HepG2 (cell line): ENCODE data around the gene TXNDC11. TPM values are rescaled to one million over a fixed set of nuclear protein-coding genes. Genes with fewer than 3 reads are reported as not detected.

Experiments
- ATF1 ChIP-seq: IDR thresholded peaks from 2 replicates; pipeline ENCODE4 v1.6.1; 2016; ENCODE audit warnings: mild to moderate bottlenecking, control low read depth
- ATF7 ChIP-seq, 2 experiments: fragments of 450-650 bp in 1 of 2; sonication (generic) in 1 of 2; formaldehyde crosslinking in 1 of 2; IDR thresholded peaks; 2 replicates each; pipeline versions ENCODE4 v1.4.0 to v1.6.1; 2016 to 2020; ENCODE audit warnings: antibody characterized with exemption in 1 of 2, mild to moderate bottlenecking in 1 of 2, missing genetic modification reagents in 1 of 2
- FOXO1 ChIP-seq: sonication (generic); formaldehyde crosslinking; IDR thresholded peaks from 2 replicates; pipeline ENCODE4 v1.4.0; 2020; ENCODE audit warnings: missing genetic modification reagents
- HNF4A ChIP-seq: sonication (generic); formaldehyde crosslinking; IDR thresholded peaks from 2 replicates; pipeline ENCODE4 v1.4.0; 2020; ENCODE audit warnings: missing genetic modification reagents
- MATR3 ChIP-seq: sonication (generic); formaldehyde crosslinking; IDR thresholded peaks from 2 replicates; pipeline ENCODE4 v1.4.0; 2020; ENCODE audit warnings: missing genetic modification reagents
- MEF2D ChIP-seq: sonication (generic); formaldehyde crosslinking; IDR thresholded peaks from 2 replicates; pipeline ENCODE4 v1.5.1; 2020; ENCODE audit warnings: mild to moderate bottlenecking, missing genetic modification reagents
- NFE2L1 ChIP-seq: sonication (generic); formaldehyde crosslinking; IDR thresholded peaks from 2 replicates; pipeline ENCODE4 v1.4.0; 2020; ENCODE audit warnings: missing genetic modification reagents, mild to moderate bottlenecking, borderline replicate concordance
- NFRKB ChIP-seq: fragments of 450-650 bp; IDR thresholded peaks from 2 replicates; pipeline ENCODE4 v1.6.1; 2017
- NONO ChIP-seq, 2 experiments: fragments of 450-650 bp in 1 of 2; sonication (generic) in 1 of 2; formaldehyde crosslinking in 1 of 2; IDR thresholded peaks in 1 of 2; conservative IDR thresholded peaks in 1 of 2; 2 replicates each; pipeline versions ENCODE4 v1.6.1 to v1.8.0; 2017 to 2022; ENCODE audit warnings: mild to moderate bottlenecking in 1 of 2, missing genetic modification reagents in 1 of 2, moderate library complexity in 1 of 2
- PHF21A ChIP-seq: sonication (generic); formaldehyde crosslinking; IDR thresholded peaks from 2 replicates; pipeline ENCODE4 v1.5.0; 2020; ENCODE audit warnings: mild to moderate bottlenecking, missing genetic modification reagents
- TBX2 ChIP-seq: sonication (generic); formaldehyde crosslinking; IDR thresholded peaks from 2 replicates; pipeline ENCODE4 v1.5.0; 2020; ENCODE audit warnings: missing genetic modification reagents, mild to moderate bottlenecking, borderline replicate concordance
- TEAD3 ChIP-seq: optimal IDR thresholded peaks from 2 replicates; pipeline ENCODE3; 2016; ENCODE audit warnings: borderline replicate concordance
- ZBTB3 ChIP-seq: sonication (generic); formaldehyde crosslinking; IDR thresholded peaks from 2 replicates; pipeline ENCODE4 v1.4.0; 2020; ENCODE audit warnings: low read depth, mild to moderate bottlenecking, moderate library complexity, missing genetic modification reagents, borderline replicate concordance
- ZFYVE20 ChIP-seq: sonication (generic); formaldehyde crosslinking; IDR thresholded peaks from 2 replicates; pipeline ENCODE4 v1.8.0; 2023; ENCODE audit warnings: low read depth, mild to moderate bottlenecking, moderate library complexity, missing genetic modification reagents, borderline replicate concordance
- ZNF10 ChIP-seq: sonication (generic); formaldehyde crosslinking; IDR thresholded peaks from 2 replicates; pipeline ENCODE4 v1.4.0; 2020; ENCODE audit warnings: mild to moderate bottlenecking, low read depth, missing genetic modification reagents, borderline replicate concordance
- ZNF121 ChIP-seq: sonication (generic); formaldehyde crosslinking; IDR thresholded peaks from 2 replicates; pipeline ENCODE4 v1.5.0; 2020; ENCODE audit warnings: mild to moderate bottlenecking, missing genetic modification reagents
- polyA plus RNA-seq, 8 experiments: library from polyadenylated mRNA; depleted of rRNA in 3 of 8; stranded (reverse) in 7 of 8; unstranded in 1 of 8; fragments of >200 nt; fragmentation: Illumina TruSeq in 4 of 8; extraction: Trizol in 4 of 8; gene quantifications; 2 replicates each; pipeline versions ENCODE4 v1.2.1 to v1.2.3, GENCODE V29; 2011 to 2016; ENCODE audit warnings: low read depth in 4 of 8, missing spikeins in 1 of 8, mixed read lengths in 1 of 8; ENCODE audit not compliant: insufficient read depth in 1 of 8
- total RNA-seq, 5 experiments: library from RNA; depleted of rRNA; stranded (reverse); fragments of >200 nt; fragmentation: Illumina TruSeq; extraction: Trizol; gene quantifications; 2 replicates each; pipeline ENCODE4 v1.2.3, GENCODE V29; 2016; ENCODE audit warnings: low read depth in 1 of 5
- TF ChIP-seq, protein P1 (sequence below): sonication (generic); formaldehyde crosslinking; IDR thresholded peaks from 2 replicates; pipeline ENCODE4 v1.4.0; 2020; ENCODE audit warnings: missing genetic modification reagents, borderline replicate concordance
- TF ChIP-seq, protein P2 (sequence below): sonication (generic); formaldehyde crosslinking; IDR thresholded peaks from 2 replicates; pipeline ENCODE4 v1.4.0; 2020; ENCODE audit warnings: missing genetic modification reagents, borderline replicate concordance
- TF ChIP-seq, protein P3 (sequence below): sonication (generic); formaldehyde crosslinking; IDR thresholded peaks from 2 replicates; pipeline ENCODE4 v1.5.0; 2020; ENCODE audit warnings: mild to moderate bottlenecking, missing genetic modification reagents, moderate library complexity
- TF ChIP-seq, protein P4 (sequence below): sonication (generic); formaldehyde crosslinking; IDR thresholded peaks from 2 replicates; pipeline ENCODE4 v1.5.1; 2020; ENCODE audit warnings: missing genetic modification reagents, mild to moderate bottlenecking, borderline replicate concordance
- TF ChIP-seq, protein P5 (sequence below): sonication (generic); formaldehyde crosslinking; IDR thresholded peaks from 2 replicates; pipeline ENCODE4 v1.8.1; 2022; ENCODE audit warnings: mild to moderate bottlenecking, missing genetic modification reagents

TXNDC11 gene
- total and polyA plus RNA-seq, 2 of the 13 experiments (the other 11 are each of a cell fraction or from before 2014, with no cell fraction given), result 74.9 to 123 TPM

DNA sequence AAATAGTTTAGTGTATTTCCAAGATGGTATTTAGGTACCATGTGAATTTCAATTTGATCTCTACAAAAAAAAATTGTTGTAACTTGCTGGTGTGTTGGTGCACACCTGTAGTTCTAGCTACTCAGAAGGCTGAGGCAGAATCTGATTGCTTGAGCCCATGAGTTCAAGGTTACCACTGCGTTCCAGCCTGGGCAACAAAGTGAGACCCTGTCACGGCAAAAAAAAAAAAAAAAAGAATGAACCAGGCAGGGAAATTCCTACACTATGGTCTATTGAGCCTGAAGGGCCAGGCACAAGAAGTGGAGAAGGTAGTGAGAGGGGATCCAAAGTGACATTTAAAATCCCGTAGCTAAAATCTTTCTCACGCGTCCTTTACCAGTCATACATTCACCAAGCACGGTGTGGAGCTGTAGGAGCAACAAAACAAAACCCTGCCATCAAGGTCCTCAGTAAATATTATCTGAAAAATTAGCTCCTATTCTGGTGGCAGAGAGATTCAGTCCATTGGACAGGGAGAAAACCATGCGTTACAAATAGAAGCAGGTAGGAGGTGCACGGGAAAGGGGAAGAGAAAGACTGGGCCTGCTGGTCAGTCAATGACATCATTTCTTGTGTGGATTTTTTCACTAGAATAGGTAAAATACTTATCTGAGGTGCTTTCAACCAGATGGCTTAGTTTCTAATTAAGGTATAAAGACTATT is 27.3 kb downstream of the TXNDC11 start (continued):
- TF ChIP-seq, protein P1, sequence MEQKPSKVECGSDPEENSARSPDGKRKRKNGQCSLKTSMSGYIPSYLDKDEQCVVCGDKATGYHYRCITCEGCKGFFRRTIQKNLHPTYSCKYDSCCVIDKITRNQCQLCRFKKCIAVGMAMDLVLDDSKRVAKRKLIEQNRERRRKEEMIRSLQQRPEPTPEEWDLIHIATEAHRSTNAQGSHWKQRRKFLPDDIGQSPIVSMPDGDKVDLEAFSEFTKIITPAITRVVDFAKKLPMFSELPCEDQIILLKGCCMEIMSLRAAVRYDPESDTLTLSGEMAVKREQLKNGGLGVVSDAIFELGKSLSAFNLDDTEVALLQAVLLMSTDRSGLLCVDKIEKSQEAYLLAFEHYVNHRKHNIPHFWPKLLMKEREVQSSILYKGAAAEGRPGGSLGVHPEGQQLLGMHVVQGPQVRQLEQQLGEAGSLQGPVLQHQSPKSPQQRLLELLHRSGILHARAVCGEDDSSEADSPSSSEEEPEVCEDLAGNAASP (CRISPR knock-in tag), result no peak
- TF ChIP-seq HNF4A (CRISPR knock-in tag), result peak; percentile 21; the same call in 1 of the 2 replicates
- peak; percentile 97 for TF ChIP-seq ZNF121 (CRISPR knock-in tag)
- TF ChIP-seq PHF21A (CRISPR knock-in tag), result no peak
- TF ChIP-seq MEF2D (CRISPR knock-in tag), result no peak
- TF ChIP-seq ZNF10 (CRISPR knock-in tag), result no peak
- TF ChIP-seq, protein P2, sequence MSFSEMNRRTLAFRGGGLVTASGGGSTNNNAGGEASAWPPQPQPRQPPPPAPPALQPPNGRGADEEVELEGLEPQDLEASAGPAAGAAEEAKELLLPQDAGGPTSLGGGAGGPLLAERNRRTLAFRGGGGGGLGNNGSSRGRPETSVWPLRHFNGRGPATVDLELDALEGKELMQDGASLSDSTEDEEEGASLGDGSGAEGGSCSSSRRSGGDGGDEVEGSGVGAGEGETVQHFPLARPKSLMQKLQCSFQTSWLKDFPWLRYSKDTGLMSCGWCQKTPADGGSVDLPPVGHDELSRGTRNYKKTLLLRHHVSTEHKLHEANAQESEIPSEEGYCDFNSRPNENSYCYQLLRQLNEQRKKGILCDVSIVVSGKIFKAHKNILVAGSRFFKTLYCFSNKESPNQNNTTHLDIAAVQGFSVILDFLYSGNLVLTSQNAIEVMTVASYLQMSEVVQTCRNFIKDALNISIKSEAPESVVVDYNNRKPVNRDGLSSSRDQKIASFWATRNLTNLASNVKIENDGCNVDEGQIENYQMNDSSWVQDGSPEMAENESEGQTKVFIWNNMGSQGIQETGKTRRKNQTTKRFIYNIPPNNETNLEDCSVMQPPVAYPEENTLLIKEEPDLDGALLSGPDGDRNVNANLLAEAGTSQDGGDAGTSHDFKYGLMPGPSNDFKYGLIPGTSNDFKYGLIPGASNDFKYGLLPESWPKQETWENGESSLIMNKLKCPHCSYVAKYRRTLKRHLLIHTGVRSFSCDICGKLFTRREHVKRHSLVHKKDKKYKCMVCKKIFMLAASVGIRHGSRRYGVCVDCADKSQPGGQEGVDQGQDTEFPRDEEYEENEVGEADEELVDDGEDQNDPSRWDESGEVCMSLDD (CRISPR knock-in tag), result no peak
- no peak for TF ChIP-seq FOXO1 (CRISPR knock-in tag)
- TF ChIP-seq TBX2 (CRISPR knock-in tag), result no peak
- TF ChIP-seq ATF7 (IDR thresholded peaks at IDR 0.05), result peak; percentile 76
- no peak for TF ChIP-seq ATF7 (CRISPR knock-in tag; IDR thresholded peaks at IDR 0.05)
- TF ChIP-seq, protein P3, sequence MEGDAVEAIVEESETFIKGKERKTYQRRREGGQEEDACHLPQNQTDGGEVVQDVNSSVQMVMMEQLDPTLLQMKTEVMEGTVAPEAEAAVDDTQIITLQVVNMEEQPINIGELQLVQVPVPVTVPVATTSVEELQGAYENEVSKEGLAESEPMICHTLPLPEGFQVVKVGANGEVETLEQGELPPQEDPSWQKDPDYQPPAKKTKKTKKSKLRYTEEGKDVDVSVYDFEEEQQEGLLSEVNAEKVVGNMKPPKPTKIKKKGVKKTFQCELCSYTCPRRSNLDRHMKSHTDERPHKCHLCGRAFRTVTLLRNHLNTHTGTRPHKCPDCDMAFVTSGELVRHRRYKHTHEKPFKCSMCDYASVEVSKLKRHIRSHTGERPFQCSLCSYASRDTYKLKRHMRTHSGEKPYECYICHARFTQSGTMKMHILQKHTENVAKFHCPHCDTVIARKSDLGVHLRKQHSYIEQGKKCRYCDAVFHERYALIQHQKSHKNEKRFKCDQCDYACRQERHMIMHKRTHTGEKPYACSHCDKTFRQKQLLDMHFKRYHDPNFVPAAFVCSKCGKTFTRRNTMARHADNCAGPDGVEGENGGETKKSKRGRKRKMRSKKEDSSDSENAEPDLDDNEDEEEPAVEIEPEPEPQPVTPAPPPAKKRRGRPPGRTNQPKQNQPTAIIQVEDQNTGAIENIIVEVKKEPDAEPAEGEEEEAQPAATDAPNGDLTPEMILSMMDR (CRISPR knock-in tag), result peak; percentile 20; the same call in 1 of the 2 replicates
- no peak for TF ChIP-seq NFRKB
- TF ChIP-seq, protein P4, sequence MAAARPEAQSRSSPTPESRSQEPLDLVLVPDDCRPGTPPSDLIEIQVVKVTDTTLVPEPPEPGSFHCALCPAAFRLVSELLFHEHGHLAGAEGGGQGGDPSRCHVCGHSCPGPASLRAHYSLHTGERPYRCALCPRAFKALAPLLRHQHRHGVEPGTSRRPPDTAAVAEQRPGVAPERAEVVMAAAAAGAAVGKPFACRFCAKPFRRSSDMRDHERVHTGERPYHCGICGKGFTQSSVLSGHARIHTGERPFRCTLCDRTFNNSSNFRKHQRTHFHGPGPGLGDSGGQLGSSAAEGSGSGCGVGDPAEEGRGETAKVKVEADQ, result no peak
- no peak for TF ChIP-seq ZFYVE20 (CRISPR knock-in tag)
- TF ChIP-seq TEAD3, result no peak
- no peak for TF ChIP-seq NFE2L1
- 0 out of 2 replicates have a peak, but pooled peaks have one; percentile 29 for TF ChIP-seq ZBTB3
- TF ChIP-seq, protein P5, sequence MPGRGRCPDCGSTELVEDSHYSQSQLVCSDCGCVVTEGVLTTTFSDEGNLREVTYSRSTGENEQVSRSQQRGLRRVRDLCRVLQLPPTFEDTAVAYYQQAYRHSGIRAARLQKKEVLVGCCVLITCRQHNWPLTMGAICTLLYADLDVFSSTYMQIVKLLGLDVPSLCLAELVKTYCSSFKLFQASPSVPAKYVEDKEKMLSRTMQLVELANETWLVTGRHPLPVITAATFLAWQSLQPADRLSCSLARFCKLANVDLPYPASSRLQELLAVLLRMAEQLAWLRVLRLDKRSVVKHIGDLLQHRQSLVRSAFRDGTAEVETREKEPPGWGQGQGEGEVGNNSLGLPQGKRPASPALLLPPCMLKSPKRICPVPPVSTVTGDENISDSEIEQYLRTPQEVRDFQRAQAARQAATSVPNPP, result 0 out of 2 replicates have a peak, but pooled peaks have one; percentile 1
- TF ChIP-seq NONO (IDR thresholded peaks at IDR 0.05), result no peak
- TF ChIP-seq NONO (CRISPR knock-in tag; conservative IDR thresholded peaks at IDR 0.05), result no peak
- TF ChIP-seq MATR3 (CRISPR knock-in tag), result no peak
- no peak for TF ChIP-seq ATF1 (CRISPR knock-in tag)
